ENCODE measurements around the gene CCT4.

- TF ChIP-seq EZH2 (IDR thresholded peaks at IDR 0.05; ENCODE audit: low read length, missing control alignments) (no peak), CTCF (conservative IDR thresholded peaks at IDR 0.05 in 1 of 2, IDR thresholded peaks at IDR 0.05 in 1 of 2; ENCODE audit: low read depth in 1 of 2, low read length in 2 of 2) (no peak)
Observed at GRCh38 chr2:61862085-61862484, 26.4 kb downstream of the CCT4 start.

Data from fibroblast of lung (primary cell).